Ovary (tissue), 9 donors: ENCODE data around the gene NEURL1B. TPM values are rescaled to one million over a fixed set of nuclear protein-coding genes. Genes with fewer than 3 reads are reported as not detected.
"Not testable (repeated sequence)": the region's sequence is repeated elsewhere in the genome, so short reads cannot be mapped to it uniquely, and the experiment has no call there.

Experiments used
- DNase-seq, 5 donors: peaks; one replicate each; pipeline ENCODE4 v3.0.0-alpha.2; 2019 to 2020
- H3K27ac ChIP-seq, 2 donors: fragments of 200-600 bp; one replicate each; pipeline versions ENCODE4 v1.5.1 to v1.8.0; 2019 to 2022
- H3K27me3 ChIP-seq: fragments of 200-600 bp; one replicate; pipeline ENCODE4 v1.8.0; 2022
- H3K36me3 ChIP-seq: fragments of 200-600 bp; sonication (generic); one replicate; pipeline ENCODE4 v1.5.1; 2019
- H3K4me1 ChIP-seq: one replicate; pipeline ENCODE4 v1.8.1; 2013; ENCODE audit warnings: mild to moderate bottlenecking, moderate library complexity; ENCODE audit not compliant: insufficient read depth
- H3K4me3 ChIP-seq: fragments of 200-600 bp; sonication (generic); one replicate; pipeline ENCODE4 v1.5.1; 2017
- H3K9me3 ChIP-seq, 2 donors: fragments of 200-600 bp in 1 of 2; sonication (generic) in 1 of 2; one replicate each; pipeline versions ENCODE4 v1.5.1 to v1.8.1; 2013 to 2019; ENCODE audit warnings: mild to moderate bottlenecking in 1 of 2, moderate library complexity in 1 of 2
- CTCF ChIP-seq, 3 donors: fragments of 450-650 bp in 2 of 3; fragments of 200-600 bp in 1 of 3; IDR thresholded peaks; one replicate each; pipeline versions ENCODE4 v1.5.1 to v1.8.0; 2016 to 2022; ENCODE audit warnings: antibody characterized with exemption in 3 of 3, mild to moderate bottlenecking in 1 of 3
- EP300 ChIP-seq: sonication (generic); formaldehyde crosslinking; IDR thresholded peaks from one replicate; pipeline ENCODE4 v1.6.1; 2017; ENCODE audit warnings: antibody characterized with exemption
- POLR2A ChIP-seq: fragments of 450-650 bp; IDR thresholded peaks from one replicate; pipeline ENCODE4 v1.6.1; 2017; ENCODE audit warnings: antibody characterized with exemption, mild to moderate bottlenecking, moderate library complexity
- WGBS, 3 donors: extraction: QIAGEN DNeasy Blood & Tissue Kit in 1 of 3; methylation state at CpG; one replicate each; pipeline versions ENCODE4 v1.1.5 to v1.1.7; 2013 to 2017; 5-methylcytosine and 5-hydroxymethylcytosine counted together
- intact Hi-C, 4 donors: fragments of 100-400 bp; cut with DNase I; formaldehyde crosslinking; loops; one replicate each; pipeline versions ENCODE4 v1.11.0 to v1.15.1; 2022 to 2023
- polyA plus RNA-seq, 2 donors: library from polyadenylated mRNA; stranded (reverse); fragments of 200-250 nt in 1 of 2; fragments of 350-450 nt in 1 of 2; fragmentation: Illumina TruSeq in 1 of 2; extraction: RNeasy Lipid Tissue Mini Kit (QIAGEN cat#74804) in 1 of 2; gene quantifications; one replicate each; pipeline ENCODE4 v1.2.3, GENCODE V29; 2013 to 2014
- total RNA-seq, 7 donors: library from RNA; depleted of rRNA in 2 of 7; stranded (reverse); fragments of >200 nt in 2 of 7; fragmentation: NEBNext Ultra II Directional in 3 of 7; extraction: Animal tissue kit (Norgen Biotek cat#: 25700) in 3 of 7; gene quantifications; one replicate each; pipeline versions ENCODE4 v1.1.0 to v1.2.4, GENCODE V29; 2016 to 2023
- donor health status: DM: no; HTN: no; CAD: no; lungs with moderate emphysema.
- donor health status: DM: no; HTN: no; CAD: no.
- donor health status: Bipolar disorder and iron deficiency.
- donor health status: DM: yes; HTN: yes; CAD: no.
- donor health status: DM: no; HTN: no; CAD: no.
- donor health status: DM: yes; HTN: yes; CAD: no.

NEURL1B gene
- total and polyA plus RNA-seq, 9 donors = 15.0 to 75.1 (median 36.3) TPM

DNA sequence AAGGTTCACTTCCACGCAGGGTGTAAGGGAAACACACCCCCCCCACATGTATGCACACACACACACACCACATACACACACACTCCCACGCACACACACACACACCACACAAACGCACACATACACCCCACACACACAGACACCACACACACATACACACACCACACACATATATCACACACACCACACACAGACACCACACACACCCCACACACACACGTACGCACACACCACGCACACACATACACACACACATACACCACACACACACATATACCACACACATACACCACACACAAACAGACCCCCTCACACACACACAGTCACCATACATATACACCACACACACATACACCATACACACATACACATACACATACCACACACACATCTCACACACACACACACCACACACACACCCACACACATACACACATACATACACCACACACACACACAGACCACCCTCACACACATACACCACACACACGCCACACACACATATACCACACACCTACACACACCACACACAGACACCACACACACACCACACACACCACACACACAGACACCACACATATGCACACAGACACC is 44.3 kb upstream of the NEURL1B start:
- WGBS, 3 donors = 82 to 88% (median 87%) methylated on average over 7 of the region's 7 CpGs
- DNase-seq = peak in 2 of 5 donors; percentile 4 to 8
- intact Hi-C loops = no loop called here
- Histone ChIP-seq H3K4me1 (peaks cover 3% of the 10 kb centered on the region), H3K9me3 (no peaks in the 10 kb centered on the region), H3K36me3 (no peaks in the 10 kb centered on the region), H3K27me3 (no peaks in the 10 kb centered on the region), H3K27ac (no peak overlapping the region), H3K4me3 (no peak overlapping the region)
- TF ChIP-seq EP300 = no peak

GRCh38 chr5:172597755-172598155 is 43.3 kb upstream of the NEURL1B start:
- Histone ChIP-seq H3K27ac (no peak overlapping the region), H3K9me3 (no peaks in the 10 kb centered on the region), H3K4me1 (peaks cover 6% of the 10 kb centered on the region), H3K4me3 (no peak overlapping the region), H3K27me3 (no peaks in the 10 kb centered on the region), H3K36me3 (no peaks in the 10 kb centered on the region)
- DNase-seq = peak in 3 of 5 donors; percentile 14 to 42 (median 26)
- intact Hi-C loops = no loop called here
- no peak for TF ChIP-seq POLR2A
- no peak for TF ChIP-seq CTCF (IDR thresholded peaks at IDR 0.05)
- no peak for TF ChIP-seq EP300
- 74 to 87% (median 83%) methylated on average over 14 of the region's 14 CpGs for WGBS, 3 donors

GRCh38 chr5:172598251-172599203 is 42.5 kb upstream of the NEURL1B start:
- H3K4me3 ChIP-seq = no peak overlapping the region
- H3K27me3 ChIP-seq = no peaks in the 10 kb centered on the region
- peaks cover 6% of the 10 kb centered on the region for H3K4me1 ChIP-seq
- peak in 3 of 5 donors; percentile 13 to 32 (median 14) for DNase-seq
- 52 to 67% (median 62%) methylated on average over 18 of the region's 18 CpGs for WGBS, 3 donors
- intact Hi-C loops = no loop called here
- H3K9me3 ChIP-seq = no peaks in the 10 kb centered on the region
- no peaks in the 10 kb centered on the region for H3K36me3 ChIP-seq
- no peak for TF ChIP-seq EP300
- TF ChIP-seq POLR2A = no peak
- no peak for TF ChIP-seq CTCF (IDR thresholded peaks at IDR 0.05)
- no peak overlapping the region for H3K27ac ChIP-seq

DNA sequence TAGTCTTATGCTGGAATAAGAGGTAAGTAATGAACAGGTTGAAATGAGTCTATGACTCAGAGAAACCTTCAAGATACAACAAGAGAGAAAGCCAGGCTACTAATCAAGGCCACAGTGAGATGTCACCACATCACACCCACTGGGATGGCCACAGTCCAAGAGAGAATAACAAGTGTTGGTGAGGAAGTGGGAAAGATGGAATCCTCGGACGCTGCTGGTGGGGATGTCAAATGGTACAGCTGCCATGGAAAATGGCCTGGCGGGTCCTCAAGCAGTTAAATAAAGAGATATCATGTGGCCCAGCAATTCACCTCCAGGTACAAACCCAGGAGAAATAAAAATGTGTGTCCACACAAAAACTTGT is 41.9 kb upstream of the NEURL1B start:
- intact Hi-C loops = no loop called here
- peak in 2 of 5 donors; percentile 5 to 14 for DNase-seq
- no peak for TF ChIP-seq POLR2A
- no peak for TF ChIP-seq CTCF (IDR thresholded peaks at IDR 0.05)
- TF ChIP-seq EP300 = no peak
- no peaks in the 10 kb centered on the region for H3K27me3 ChIP-seq
- no peaks in the 10 kb centered on the region for H3K9me3 ChIP-seq
- H3K4me1 ChIP-seq = peaks cover 6% of the 10 kb centered on the region
- no peak overlapping the region for H3K4me3 ChIP-seq
- WGBS, 3 donors = 80 to 88% (median 80%) methylated on average over 3 of the region's 3 CpGs
- H3K36me3 ChIP-seq = no peaks in the 10 kb centered on the region
- H3K27ac ChIP-seq = no peak overlapping the region

DNA sequence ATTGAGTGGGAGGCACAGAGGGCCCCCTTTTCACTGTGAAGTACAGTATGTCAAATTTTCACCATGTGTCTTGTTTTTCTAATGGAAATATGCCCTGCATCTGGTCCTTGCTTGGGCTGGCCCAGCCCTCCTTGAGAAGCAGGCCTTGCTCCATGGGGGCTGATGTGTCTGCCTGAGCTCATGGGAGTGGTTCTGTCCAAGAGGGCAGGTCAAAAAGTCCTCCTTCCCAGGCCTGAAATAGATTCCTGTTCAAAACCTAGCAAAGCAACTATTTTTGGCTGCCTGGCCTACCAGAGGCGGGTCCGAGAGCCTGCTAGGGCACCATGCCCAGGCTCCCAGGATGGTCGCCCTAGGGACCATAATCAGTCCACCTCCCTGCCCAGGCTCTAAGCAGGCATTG is 40.5 kb upstream of the NEURL1B start:
- 43 to 47% (median 45%) methylated on average over 3 of the region's 3 CpGs for WGBS, 3 donors
- TF ChIP-seq POLR2A (no peak), CTCF (IDR thresholded peaks at IDR 0.05) (no peak), EP300 (no peak)
- Histone ChIP-seq H3K36me3 (no peaks in the 10 kb centered on the region), H3K4me1 (peaks cover 6% of the 10 kb centered on the region), H3K9me3 (no peaks in the 10 kb centered on the region), H3K27ac (peak overlapping the region in 1 of 2 donors; percentile 20), H3K27me3 (no peaks in the 10 kb centered on the region), H3K4me3 (no peak overlapping the region)
- intact Hi-C loops = no loop called here
- DNase-seq = peak in 3 of 5 donors; percentile 21 to 33 (median 26)

GRCh38 chr5:172601576-172601975 is 39.5 kb upstream of the NEURL1B start:
- WGBS, 3 donors = 88 to 96% (median 94%) methylated on average over 7 of the region's 7 CpGs
- H3K4me3 ChIP-seq, H3K36me3 ChIP-seq, H3K27me3 ChIP-seq, H3K4me1 ChIP-seq, intact Hi-C loops, H3K27ac ChIP-seq, H3K9me3 ChIP-seq: not testable (repeated sequence)
- peak in 3 of 5 donors; percentile 5 to 32 (median 12) for DNase-seq
